ENCODE data around the gene SPDEF.

The SPDEF gene

DNA sequence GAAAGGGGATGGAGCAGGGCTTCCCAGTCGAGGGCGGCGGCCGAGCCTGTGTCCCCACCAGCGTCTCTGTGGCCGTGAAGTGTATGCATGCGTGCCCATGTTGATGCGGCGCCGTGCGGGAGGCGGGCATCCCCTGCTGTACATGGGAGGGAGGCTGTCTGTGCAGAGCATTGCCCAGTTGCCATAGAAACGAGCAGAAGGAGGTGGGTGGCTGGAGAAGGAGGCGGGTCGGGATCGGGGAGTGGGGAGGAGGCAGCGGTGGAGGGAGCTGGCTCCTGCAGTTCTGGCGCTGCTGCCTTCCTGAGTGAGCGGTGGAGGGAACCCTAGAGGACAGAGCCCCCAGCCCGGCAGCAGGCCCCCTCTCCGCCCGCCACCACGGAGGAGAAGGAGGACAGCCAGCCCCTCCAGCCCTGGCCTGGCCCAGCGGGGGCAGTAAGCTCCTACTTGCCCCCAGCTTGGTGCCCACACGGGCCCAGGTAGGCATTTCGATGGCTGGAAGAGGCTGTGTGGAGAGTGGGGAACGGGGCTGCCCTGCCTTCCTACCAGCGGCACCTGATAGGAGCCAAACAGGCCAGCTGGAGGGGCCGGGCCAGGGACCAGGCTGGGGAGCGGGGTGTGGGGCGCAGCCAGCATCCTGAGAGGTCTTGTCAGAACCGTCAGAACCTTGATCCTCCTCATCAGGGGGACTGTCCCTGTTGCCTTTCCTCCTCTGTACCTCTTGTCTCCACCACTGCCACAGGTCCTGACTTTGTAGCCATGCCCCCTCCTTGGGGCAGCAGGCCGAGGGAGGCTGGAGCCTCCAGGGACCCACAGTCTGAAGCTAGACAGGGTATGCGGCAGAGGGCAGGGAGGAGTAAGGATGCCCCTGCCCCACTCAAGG lies 41.3 kb downstream of the SPDEF start:
- no peak for DNase-seq (ENCODE audit: low read depth)

GRCh38 chr6:34514112-34514511 lies 42.0 kb downstream of the SPDEF start:
- no peak for DNase-seq (ENCODE audit: low read depth)

DNA sequence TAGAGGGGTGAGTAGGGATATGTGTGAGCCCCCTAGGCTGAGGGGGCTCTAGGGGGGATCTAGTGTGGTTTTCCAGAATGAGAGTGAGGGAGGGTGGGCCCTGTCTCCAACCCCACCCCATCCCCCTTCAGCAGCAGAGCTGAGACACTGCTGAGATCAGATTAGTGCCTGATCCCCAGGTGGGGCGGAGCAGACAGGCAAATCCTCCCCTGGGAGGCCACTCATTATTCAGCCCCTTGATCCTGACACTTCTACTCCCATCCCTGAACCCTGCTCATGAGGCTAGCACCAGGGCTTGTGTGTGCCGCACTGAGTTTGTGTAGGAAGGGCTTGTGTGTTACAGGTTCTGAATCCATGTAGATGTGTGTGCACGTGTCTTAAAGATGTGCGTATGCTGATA lies 42.5 kb downstream of the SPDEF start:
- no peak for DNase-seq (ENCODE audit: low read depth)

DNA sequence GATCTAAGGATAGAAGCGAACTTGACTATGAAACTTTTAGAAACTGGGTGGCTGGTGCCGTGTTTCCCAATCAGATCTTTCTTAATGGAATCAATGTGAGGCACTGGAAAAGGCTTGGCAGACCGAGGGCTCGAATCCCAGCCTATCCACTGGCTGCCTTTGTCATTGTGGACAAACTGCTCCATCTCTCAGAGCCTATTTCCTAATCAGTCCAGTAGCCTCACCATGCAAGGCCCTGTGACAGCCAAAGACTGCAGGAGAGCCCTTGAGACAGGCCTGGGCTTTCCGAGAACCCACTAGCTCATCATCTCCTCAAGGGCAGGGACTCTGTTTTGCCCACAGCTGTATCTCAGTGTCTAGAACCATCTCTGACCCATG lies 43.4 kb downstream of the SPDEF start:
- no peak for DNase-seq (ENCODE audit: low read depth)

DNA sequence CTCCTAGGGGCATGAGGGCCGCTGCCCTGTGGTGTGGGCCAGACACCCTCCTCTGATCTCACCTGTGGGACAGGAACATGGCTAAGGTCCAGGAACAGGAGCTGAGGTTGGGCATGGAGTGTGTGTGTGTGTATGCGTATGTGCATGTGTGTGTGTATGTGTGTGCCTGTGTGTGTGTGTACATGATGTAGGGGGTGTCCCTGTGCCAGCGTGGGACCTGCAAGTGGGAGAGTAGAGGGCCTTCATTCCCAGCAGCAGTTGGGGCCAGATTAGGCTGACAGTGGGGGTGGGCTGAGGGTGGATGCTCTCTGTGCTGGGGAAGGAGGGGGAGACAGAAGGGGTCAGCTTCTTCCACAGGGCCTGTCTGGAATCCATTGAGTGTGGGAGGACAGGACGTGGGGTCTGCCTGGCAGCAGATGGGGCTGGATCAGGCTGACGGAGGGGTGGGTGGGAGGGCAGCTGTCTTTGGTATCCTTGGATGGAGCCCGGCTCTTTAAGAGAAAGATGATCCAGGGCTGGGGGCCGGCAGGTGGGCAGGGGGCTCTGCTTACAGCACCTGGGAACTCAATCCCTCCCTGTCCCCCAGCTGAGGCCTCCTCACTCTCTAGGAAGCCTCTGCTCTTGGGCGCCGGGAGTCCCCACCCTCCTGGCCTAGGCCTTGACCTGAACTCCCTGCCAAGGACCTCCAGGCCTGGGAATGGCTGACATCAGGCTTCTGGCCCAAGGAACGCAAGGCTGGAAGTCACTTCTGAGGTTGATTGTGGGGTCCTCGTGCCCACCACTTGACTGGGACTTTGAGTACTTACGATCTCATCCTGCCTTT lies 44.0 kb downstream of the SPDEF start:
- DNase-seq (ENCODE audit: low read depth): no peak

DNA sequence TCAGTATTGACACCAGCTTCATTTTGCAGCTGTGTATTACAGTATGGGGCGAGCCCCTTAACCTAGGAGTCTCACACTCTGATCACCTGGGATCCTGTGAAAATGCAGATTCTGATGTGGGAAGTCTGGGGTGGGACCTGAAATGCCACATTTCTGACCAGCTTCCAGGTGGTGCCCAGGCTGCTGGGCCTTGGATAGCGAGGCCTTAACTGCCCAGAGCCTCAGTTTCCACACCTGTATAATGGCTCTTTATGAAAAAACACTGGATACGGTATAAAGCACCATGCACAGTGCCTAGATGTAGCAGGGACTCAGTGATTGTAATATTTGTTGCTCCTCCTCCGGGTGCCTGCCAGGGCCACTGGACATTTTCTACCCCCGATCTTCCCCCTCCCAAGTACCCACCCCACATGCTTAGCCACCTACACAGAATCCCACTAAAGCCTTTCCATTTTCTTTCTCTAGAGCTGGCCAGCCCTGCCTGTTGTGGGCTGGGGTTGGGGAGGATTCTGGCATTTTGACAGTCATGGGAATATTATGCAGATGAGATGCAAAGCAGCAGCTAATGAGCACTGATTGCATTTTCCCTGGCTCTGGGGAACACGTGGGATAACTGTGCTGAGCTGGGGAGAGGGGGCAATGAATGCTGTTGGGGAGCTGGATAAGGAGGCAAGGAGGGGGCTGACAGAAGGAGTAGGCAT lies 44.8 kb downstream of the SPDEF start:
- DNase-seq (ENCODE audit: low read depth): no peak

DNA sequence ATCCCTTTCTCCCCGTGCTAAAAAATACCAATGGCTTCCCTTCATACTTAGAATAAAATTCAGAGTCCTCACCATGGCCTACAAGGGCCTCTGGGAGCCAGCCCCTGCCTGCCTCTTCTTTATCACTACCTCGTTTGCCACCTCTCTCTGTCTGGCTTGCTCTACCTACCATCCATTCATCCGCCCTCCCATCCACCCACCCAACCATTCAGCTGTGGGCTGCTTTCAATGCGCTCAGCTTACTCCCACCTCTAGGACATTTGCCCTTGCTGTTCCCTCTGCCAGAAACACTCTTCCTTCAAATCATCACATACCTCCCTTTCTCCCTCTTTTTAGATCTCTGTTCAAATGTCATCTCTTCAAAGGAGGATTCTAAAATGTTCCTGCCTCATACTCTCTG lies 45.8 kb downstream of the SPDEF start:
- no peak for DNase-seq (ENCODE audit: low read depth)

- DNase-seq (ENCODE audit: low read depth): no peak
These were observed 46.3 kb downstream of the SPDEF start for GRCh38 chr6:34509782-34510181.

DNA sequence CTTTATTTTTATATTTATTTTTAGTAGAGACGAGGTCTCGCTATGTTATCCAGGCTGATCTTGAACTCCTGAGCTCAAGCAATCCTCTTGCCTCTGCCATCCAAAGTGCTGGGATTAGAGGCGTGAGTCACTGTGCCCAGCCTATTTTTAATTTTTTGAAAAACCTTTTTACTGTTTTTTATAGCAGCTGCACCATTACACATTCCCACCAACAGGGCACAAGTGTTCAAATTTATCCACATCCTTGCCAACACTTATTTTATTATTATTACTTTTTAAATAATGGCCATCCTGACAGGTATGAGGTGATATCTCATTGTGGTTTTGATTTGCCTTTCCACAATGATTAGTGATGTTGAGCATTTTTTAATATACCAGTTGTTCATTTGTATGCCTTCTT lies 47.7 kb downstream of the SPDEF start:
- no peak for DNase-seq (ENCODE audit: low read depth)

GRCh38 chr6:34506718-34507117 lies 49.4 kb downstream of the SPDEF start:
- no peak for DNase-seq (ENCODE audit: low read depth)

DNA sequence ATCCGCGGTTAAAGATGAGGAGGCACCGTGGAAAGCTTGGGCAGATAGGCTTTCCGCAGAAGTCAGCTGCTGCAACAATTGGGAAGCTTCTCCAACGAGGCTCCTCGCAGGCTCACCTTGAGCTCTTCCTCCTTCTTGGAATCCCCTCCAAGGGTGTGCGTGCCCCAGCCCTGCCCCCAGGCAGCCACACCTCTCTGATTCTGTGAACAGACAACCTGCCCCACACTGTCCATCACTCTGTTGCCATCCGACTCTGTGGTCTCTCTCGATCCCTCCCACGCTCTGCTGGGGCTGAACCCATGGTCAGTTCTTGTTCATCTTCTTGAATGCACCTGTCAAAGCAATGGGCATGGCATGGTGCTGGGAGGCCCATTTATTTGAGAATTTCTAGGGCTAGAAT lies 58.7 kb downstream of the SPDEF start:
- no peak for DNase-seq (ENCODE audit: low read depth)

GRCh38 chr6:34496103-34496685 lies 59.9 kb downstream of the SPDEF start:
- no peak for DNase-seq (ENCODE audit: low read depth)

- no peak for DNase-seq (ENCODE audit: low read depth)
These were observed 61.2 kb downstream of the SPDEF start for GRCh38 chr6:34494973-34495372.

DNA sequence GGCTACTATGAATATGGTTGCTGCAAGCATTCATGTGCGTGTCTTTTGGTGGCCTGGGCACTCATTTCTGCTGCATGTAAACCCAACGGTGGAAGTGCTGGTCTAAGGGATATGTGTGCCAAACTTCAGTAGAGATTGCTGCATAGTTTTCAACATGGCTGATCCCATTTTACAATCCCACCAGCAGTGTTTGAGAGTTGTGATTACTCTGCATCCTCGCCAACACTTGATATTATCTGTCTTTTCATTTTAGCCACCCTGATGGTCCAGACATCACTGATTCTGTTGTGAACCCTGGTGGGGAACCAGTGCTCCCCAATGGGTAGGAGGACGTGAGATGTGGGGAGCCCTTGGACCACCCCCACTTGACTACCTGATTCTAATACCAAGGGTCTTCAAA lies 62.8 kb downstream of the SPDEF start:
- DNase-seq (ENCODE audit: low read depth): no peak

- no peak for DNase-seq (ENCODE audit: low read depth)
These were observed 65.1 kb downstream of the SPDEF start for GRCh38 chr6:34491091-34491430.

DNA sequence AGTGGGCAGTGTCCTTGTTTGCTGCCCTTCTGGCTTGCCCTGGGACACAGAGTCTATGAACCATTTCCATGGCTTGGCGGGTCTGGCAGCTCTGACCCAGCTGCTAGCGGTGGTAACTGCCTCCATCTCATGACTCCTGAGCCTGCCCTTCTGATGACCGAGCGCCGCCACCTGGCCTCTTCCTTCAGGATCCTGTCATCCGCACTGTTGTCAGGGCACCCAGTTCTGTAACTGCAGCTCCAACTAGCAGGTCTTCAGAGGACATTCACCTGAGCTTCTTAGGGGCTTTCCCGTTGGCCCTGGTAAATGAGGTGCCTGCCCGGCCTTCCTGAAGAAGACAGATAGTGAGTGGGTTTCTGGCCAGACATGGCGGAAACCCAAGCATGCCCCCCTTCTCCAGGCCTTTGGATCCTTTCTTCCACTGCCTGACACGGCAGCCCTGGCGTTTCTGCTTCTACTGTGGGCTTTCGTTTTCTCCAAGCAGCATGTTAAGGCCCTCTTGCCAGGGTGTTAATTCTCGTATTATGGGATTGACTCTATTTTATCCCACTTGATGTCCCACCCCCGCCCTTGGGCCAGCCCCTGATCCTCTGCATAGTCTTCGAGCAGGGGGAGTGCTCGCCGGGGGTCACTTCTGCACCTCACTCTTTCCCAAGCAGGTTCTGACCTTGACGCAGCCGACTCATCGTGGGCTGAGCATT lies 65.6 kb downstream of the SPDEF start:
- no peak for DNase-seq (ENCODE audit: low read depth)

- DNase-seq (ENCODE audit: low read depth): no peak
These were observed 66.8 kb downstream of the SPDEF start for GRCh38 chr6:34489207-34489805.
